ENCODE results near the gene NRTN. TPM values are rescaled to one million over a fixed set of nuclear protein-coding genes. Genes with fewer than 3 reads are reported as not detected.

The NRTN gene
- total and polyA plus RNA-seq, 2 experiments from 2014 or later: 4.0 to 5.5 TPM

GRCh38 chr19:5786593-5787408, 18.1 kb upstream of the NRTN start (continued):
- TF ChIP-seq, protein P1, sequence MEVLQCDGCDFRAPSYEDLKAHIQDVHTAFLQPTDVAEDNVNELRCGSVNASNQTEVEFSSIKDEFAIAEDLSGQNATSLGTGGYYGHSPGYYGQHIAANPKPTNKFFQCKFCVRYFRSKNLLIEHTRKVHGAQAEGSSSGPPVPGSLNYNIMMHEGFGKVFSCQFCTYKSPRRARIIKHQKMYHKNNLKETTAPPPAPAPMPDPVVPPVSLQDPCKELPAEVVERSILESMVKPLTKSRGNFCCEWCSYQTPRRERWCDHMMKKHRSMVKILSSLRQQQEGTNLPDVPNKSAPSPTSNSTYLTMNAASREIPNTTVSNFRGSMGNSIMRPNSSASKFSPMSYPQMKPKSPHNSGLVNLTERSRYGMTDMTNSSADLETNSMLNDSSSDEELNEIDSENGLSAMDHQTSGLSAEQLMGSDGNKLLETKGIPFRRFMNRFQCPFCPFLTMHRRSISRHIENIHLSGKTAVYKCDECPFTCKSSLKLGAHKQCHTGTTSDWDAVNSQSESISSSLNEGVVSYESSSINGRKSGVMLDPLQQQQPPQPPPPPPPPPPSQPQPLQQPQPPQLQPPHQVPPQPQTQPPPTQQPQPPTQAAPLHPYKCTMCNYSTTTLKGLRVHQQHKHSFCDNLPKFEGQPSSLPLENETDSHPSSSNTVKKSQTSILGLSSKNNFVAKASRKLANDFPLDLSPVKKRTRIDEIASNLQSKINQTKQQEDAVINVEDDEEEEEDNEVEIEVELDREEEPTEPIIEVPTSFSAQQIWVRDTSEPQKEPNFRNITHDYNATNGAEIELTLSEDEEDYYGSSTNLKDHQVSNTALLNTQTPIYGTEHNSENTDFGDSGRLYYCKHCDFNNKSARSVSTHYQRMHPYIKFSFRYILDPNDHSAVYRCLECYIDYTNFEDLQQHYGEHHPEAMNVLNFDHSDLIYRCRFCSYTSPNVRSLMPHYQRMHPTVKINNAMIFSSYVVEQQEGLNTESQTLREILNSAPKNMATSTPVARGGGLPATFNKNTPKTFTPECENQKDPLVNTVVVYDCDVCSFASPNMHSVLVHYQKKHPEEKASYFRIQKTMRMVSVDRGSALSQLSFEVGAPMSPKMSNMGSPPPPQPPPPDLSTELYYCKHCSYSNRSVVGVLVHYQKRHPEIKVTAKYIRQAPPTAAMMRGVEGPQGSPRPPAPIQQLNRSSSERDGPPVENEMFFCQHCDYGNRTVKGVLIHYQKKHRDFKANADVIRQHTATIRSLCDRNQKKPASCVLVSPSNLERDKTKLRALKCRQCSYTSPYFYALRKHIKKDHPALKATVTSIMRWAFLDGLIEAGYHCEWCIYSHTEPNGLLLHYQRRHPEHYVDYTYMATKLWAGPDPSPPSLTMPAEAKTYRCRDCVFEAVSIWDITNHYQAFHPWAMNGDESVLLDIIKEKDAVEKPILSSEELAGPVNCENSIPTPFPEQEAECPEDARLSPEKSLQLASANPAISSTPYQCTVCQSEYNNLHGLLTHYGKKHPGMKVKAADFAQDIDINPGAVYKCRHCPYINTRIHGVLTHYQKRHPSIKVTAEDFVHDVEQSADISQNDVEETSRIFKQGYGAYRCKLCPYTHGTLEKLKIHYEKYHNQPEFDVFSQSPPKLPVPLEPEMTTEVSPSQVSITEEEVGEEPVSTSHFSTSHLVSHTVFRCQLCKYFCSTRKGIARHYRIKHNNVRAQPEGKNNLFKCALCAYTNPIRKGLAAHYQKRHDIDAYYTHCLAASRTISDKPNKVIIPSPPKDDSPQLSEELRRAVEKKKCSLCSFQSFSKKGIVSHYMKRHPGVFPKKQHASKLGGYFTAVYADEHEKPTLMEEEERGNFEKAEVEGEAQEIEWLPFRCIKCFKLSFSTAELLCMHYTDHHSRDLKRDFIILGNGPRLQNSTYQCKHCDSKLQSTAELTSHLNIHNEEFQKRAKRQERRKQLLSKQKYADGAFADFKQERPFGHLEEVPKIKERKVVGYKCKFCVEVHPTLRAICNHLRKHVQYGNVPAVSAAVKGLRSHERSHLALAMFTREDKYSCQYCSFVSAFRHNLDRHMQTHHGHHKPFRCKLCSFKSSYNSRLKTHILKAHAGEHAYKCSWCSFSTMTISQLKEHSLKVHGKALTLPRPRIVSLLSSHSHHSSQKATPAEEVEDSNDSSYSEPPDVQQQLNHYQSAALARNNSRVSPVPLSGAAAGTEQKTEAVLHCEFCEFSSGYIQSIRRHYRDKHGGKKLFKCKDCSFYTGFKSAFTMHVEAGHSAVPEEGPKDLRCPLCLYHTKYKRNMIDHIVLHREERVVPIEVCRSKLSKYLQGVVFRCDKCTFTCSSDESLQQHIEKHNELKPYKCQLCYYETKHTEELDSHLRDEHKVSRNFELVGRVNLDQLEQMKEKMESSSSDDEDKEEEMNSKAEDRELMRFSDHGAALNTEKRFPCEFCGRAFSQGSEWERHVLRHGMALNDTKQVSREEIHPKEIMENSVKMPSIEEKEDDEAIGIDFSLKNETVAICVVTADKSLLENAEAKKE (CRISPR knock-in tag; IDR thresholded peaks at IDR 0.05): no peak
- TF ChIP-seq NANOG (IDR thresholded peaks at IDR 0.05; ENCODE audit: borderline replicate concordance): no peak

GRCh38 chr19:5787409-5788182, 17.3 kb upstream of the NRTN start:
- Histone ChIP-seq H3K4me3 (no peak overlapping the region), H3K79me2 (replicated peaks; ENCODE audit: insufficient read depth) (no peaks in the 10 kb centered on the region), H3K4me1 (ENCODE audit: insufficient read depth) (no peaks in the 10 kb centered on the region), H3K27ac (ENCODE audit: low read depth) (no peak overlapping the region), H3F3A (replicated peaks; ENCODE audit: low read depth) (no peaks in the 10 kb centered on the region), H2AFZ (no peak overlapping the region), H3K27me3 (ENCODE audit: insufficient read depth) (no peaks in the 10 kb centered on the region), H3K9me2 (ENCODE audit: insufficient read depth) (no peaks in the 10 kb centered on the region), H3K4me2 (no peak overlapping the region), H4K20me1 (replicated peaks; ENCODE audit: insufficient read depth) (peaks cover 3% of the 10 kb centered on the region; the same call in 1 of the 2 replicates), H3K36me3 (ENCODE audit: insufficient read depth) (peaks cover 5% of the 10 kb centered on the region; the same call in 1 of the 2 replicates)
- ATAC-seq (no peak), DNase-seq (ENCODE audit: low spot score) (no peak)
- H3K36me3 Mint-ChIP-seq (ENCODE audit: low read depth): peaks cover 41% of the 10 kb centered on the region
- H3K4me1 Mint-ChIP-seq: peaks cover 5% of the 10 kb centered on the region; the same call in 2 of the 3 replicates
- no peaks in the 10 kb centered on the region; the same call in 1 of the 3 replicates for H3K9me3 Mint-ChIP-seq
- H3K4me3 Mint-ChIP-seq: no peak overlapping the region
- no peak overlapping the region for H3K27ac Mint-ChIP-seq
- H3K27me3 Mint-ChIP-seq (ENCODE audit: insufficient read depth, low read depth, poor library complexity): peaks cover 19% of the 10 kb centered on the region
- no peak for TF ChIP-seq JUNB (IDR thresholded peaks at IDR 0.05; ENCODE audit: unreplicated experiment)
- TF ChIP-seq POLR2AphosphoS5 (IDR thresholded peaks at IDR 0.05; ENCODE audit: low read depth): no peak
- TF ChIP-seq ZNF331 (CRISPR knock-in tag; IDR thresholded peaks at IDR 0.05; ENCODE audit: low read depth): no peak
- TF ChIP-seq CREB1 (CRISPR knock-in tag; IDR thresholded peaks at IDR 0.05; ENCODE audit: low read depth): no peak
- TF ChIP-seq, protein P2, sequence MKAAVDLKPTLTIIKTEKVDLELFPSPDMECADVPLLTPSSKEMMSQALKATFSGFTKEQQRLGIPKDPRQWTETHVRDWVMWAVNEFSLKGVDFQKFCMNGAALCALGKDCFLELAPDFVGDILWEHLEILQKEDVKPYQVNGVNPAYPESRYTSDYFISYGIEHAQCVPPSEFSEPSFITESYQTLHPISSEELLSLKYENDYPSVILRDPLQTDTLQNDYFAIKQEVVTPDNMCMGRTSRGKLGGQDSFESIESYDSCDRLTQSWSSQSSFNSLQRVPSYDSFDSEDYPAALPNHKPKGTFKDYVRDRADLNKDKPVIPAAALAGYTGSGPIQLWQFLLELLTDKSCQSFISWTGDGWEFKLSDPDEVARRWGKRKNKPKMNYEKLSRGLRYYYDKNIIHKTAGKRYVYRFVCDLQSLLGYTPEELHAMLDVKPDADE (IDR thresholded peaks at IDR 0.05): no peak
- no peak for TF ChIP-seq NANOG (IDR thresholded peaks at IDR 0.05; ENCODE audit: borderline replicate concordance)
- TF ChIP-seq EZH2 (IDR thresholded peaks at IDR 0.05; ENCODE audit: low read depth, unreplicated experiment): no peak
- no peak for TF ChIP-seq CTCF (conservative IDR thresholded peaks at IDR 0.05; ENCODE audit: low read depth in 2 of 2)
- TF ChIP-seq ZNF114 (CRISPR knock-in tag; IDR thresholded peaks at IDR 0.05): no peak
- no peak for TF ChIP-seq STAT1 (IDR thresholded peaks at IDR 0.05; ENCODE audit: unreplicated experiment)
